ENCODE results near the gene UPF3B. TPM values are rescaled to one million over a fixed set of nuclear protein-coding genes. Genes with fewer than 3 reads are reported as not detected.

Gene UPF3B
- 1.0 and 1.5 TPM in 2 replicates for total RNA-seq

GRCh38 chrX:119852382-119853353 is at the start of gene UPF3B:
TSS of gene UPF3B (minus strand) at chrX:119852963. CDS start at chrX:119852928, 35 bp downstream.

GRCh38 chrX:119895843-119896326 is 43.1 kb upstream of the UPF3B start, which contains the start of gene AKAP14:
TSS of gene AKAP14 (plus strand) at chrX:119895893. CDS start at chrX:119903224, 7,331 bp downstream.

GRCh38 chrX:119871599-119872395 is 19.0 kb upstream of the UPF3B start, which contains the start of the genes NDUFA1 and RNF113A:
TSS of gene NDUFA1 (plus strand) at chrX:119871832. CDS start at chrX:119871912, 80 bp downstream.
TSS of gene RNF113A (minus strand) at chrX:119871733. CDS start at chrX:119871613, 120 bp downstream.

GRCh38 chrX:119791437-119792231 is 61.1 kb downstream of the UPF3B start, which contains the start of gene RPL39:
TSS of gene RPL39 (minus strand) at chrX:119791630. CDS start at chrX:119791576, 54 bp downstream.

Other genes starting within 250 kb of the UPF3B start
- gene NKRF, start 246.5 kb downstream of the UPF3B start, total RNA-seq: 6.3 and 6.7 TPM in 2 replicates
- 12.0 and 20.1 TPM in 2 replicates for gene SEPTIN6, start 159.8 kb downstream of the UPF3B start, total RNA-seq
- gene SOWAHD, start 94.4 kb downstream of the UPF3B start, total RNA-seq: 0.10 and 0.13 TPM in 2 replicates
- gene RPL39, start 61.3 kb downstream of the UPF3B start, total RNA-seq: 825 and 1,430 TPM in 2 replicates
- gene RNF113A, start 18.8 kb upstream of the UPF3B start, total RNA-seq: 11.6 and 12.3 TPM in 2 replicates
- gene NDUFA1, start 18.9 kb upstream of the UPF3B start, total RNA-seq: 45.5 and 52.9 TPM in 2 replicates
- gene AKAP14, start 42.9 kb upstream of the UPF3B start, total RNA-seq: not detected in 2 replicates
- gene NKAP, start 90.8 kb upstream of the UPF3B start, total RNA-seq: 4.2 and 4.4 TPM in 2 replicates
- not detected in 2 replicates for gene RHOXF2B, start 224.7 kb upstream of the UPF3B start, total RNA-seq